WTC11 (cell line): ENCODE measurements around the gene BPI. TPM values are rescaled to one million over a fixed set of nuclear protein-coding genes. Genes with fewer than 3 reads are reported as not detected.

Experiments used
- ATAC-seq: fragments of 200-7000 bp; cut with Tn5 transposase; 2 replicates; pipeline ENCODE4 v1.10.0; 2021; ENCODE audit warnings: mild to moderate bottlenecking, moderate library complexity
- CTCF ChIA-PET: fragments of 300-600 bp; sonication (Branson Sonifier 250); formaldehyde crosslinking; loops from one replicate; lab custom pipeline; 2021; ENCODE audit warnings: antibody characterized with exemption; lab: Charles Lee
- POLR2A ChIA-PET: fragments of 350-600 bp; sonication (Branson Sonifier 250); formaldehyde crosslinking; loops from one replicate; lab custom pipeline; 2021; ENCODE audit warnings: antibody characterized with exemption; lab: Charles Lee
- DNase-seq: peaks from one replicate; pipeline ENCODE4 v3.0.0; 2021; ENCODE audit warnings: low spot score
- H3K27ac Mint-ChIP-seq: 2 replicates; pipeline ENCODE4 v1.8.0; 2021; ENCODE audit warnings: mixed read lengths
- H3K27me3 Mint-ChIP-seq: 2 replicates; pipeline ENCODE4 v1.8.0; 2021; ENCODE audit warnings: low read depth, mild to moderate bottlenecking, moderate library complexity, mixed read lengths
- H3K36me3 Mint-ChIP-seq: 2 replicates; pipeline ENCODE4 v1.8.0; 2021; ENCODE audit warnings: mixed read lengths
- H3K4me1 Mint-ChIP-seq: 2 replicates; pipeline ENCODE4 v1.8.0; 2022; ENCODE audit warnings: mixed read lengths
- H3K4me3 Mint-ChIP-seq: 2 replicates; pipeline ENCODE4 v1.8.0; 2021; ENCODE audit warnings: mild to moderate bottlenecking, moderate library complexity, mixed read lengths
- H3K9me3 Mint-ChIP-seq: 2 replicates; pipeline ENCODE4 v1.8.0; 2021; ENCODE audit warnings: mixed read lengths
- ARID4B ChIP-seq: sonication (generic); formaldehyde crosslinking; IDR thresholded peaks from 2 replicates; pipeline ENCODE4 v1.8.0; 2023; ENCODE audit warnings: missing genetic modification reagents, mild to moderate bottlenecking, borderline replicate concordance
- ATF6 ChIP-seq: sonication (generic); formaldehyde crosslinking; IDR thresholded peaks from 2 replicates; pipeline ENCODE4 v1.8.1; 2023; ENCODE audit warnings: mild to moderate bottlenecking, missing genetic modification reagents
- CBFB ChIP-seq: sonication (generic); formaldehyde crosslinking; IDR thresholded peaks from 2 replicates; pipeline ENCODE4 v1.8.1; 2022; ENCODE audit warnings: mild to moderate bottlenecking, low read depth, missing genetic modification reagents
- E2F5 ChIP-seq: sonication (generic); formaldehyde crosslinking; IDR thresholded peaks from 2 replicates; pipeline ENCODE4 v1.8.1; 2022; ENCODE audit warnings: mild to moderate bottlenecking, moderate library complexity, missing genetic modification reagents
- ELF4 ChIP-seq: sonication (generic); formaldehyde crosslinking; IDR thresholded peaks from 2 replicates; pipeline ENCODE4 v1.8.1; 2022; ENCODE audit warnings: low read depth, mild to moderate bottlenecking, moderate library complexity, missing genetic modification reagents
- GABPB1 ChIP-seq: sonication (generic); formaldehyde crosslinking; IDR thresholded peaks from 2 replicates; pipeline ENCODE4 v1.8.1; 2023; ENCODE audit warnings: mild to moderate bottlenecking, missing genetic modification reagents
- MAX ChIP-seq: sonication (generic); formaldehyde crosslinking; IDR thresholded peaks from 2 replicates; pipeline ENCODE4 v1.8.0; 2022; ENCODE audit warnings: mild to moderate bottlenecking, missing genetic modification reagents
- PREB ChIP-seq: sonication (generic); formaldehyde crosslinking; IDR thresholded peaks from 2 replicates; pipeline ENCODE4 v1.8.1; 2022; ENCODE audit warnings: mild to moderate bottlenecking, missing genetic modification reagents, moderate library complexity, borderline replicate concordance
- RORB ChIP-seq: fragments of 250-450 bp; sonication (Bioruptor Pico); IDR thresholded peaks from 2 replicates; pipeline ENCODE4 v1.9.0; 2021; ENCODE audit warnings: mild to moderate bottlenecking
- TEAD1 ChIP-seq: sonication (generic); formaldehyde crosslinking; IDR thresholded peaks from 2 replicates; pipeline ENCODE4 v1.8.0; 2022; ENCODE audit warnings: mild to moderate bottlenecking, missing genetic modification reagents
- ZNF232 ChIP-seq: sonication (generic); formaldehyde crosslinking; IDR thresholded peaks from 2 replicates; pipeline ENCODE4 v1.8.0; 2022; ENCODE audit warnings: mild to moderate bottlenecking, missing genetic modification reagents
- ZNF317 ChIP-seq: sonication (generic); formaldehyde crosslinking; IDR thresholded peaks from 2 replicates; pipeline ENCODE4 v1.8.1; 2023; ENCODE audit warnings: low read depth, mild to moderate bottlenecking, moderate library complexity, missing genetic modification reagents, borderline replicate concordance
- ZNF396 ChIP-seq: fragments of 250-450 bp; sonication (Bioruptor Pico); IDR thresholded peaks from 2 replicates; pipeline ENCODE4 v1.8.0; 2021; ENCODE audit warnings: mild to moderate bottlenecking, moderate library complexity, borderline replicate concordance
- total RNA-seq: library from RNA; stranded (reverse); gene quantifications from 3 replicates; pipeline ENCODE4 v1.2.3, GENCODE V29; 2021
- TF ChIP-seq, protein P1 (sequence below): fragments of 250-450 bp; sonication (Bioruptor Pico); conservative IDR thresholded peaks from 2 replicates; pipeline ENCODE4 v1.9.0; 2021; ENCODE audit warnings: mild to moderate bottlenecking
- TF ChIP-seq, protein P2 (sequence below): sonication (generic); formaldehyde crosslinking; IDR thresholded peaks from 2 replicates; pipeline ENCODE4 v1.8.1; 2022; ENCODE audit warnings: low read depth, missing genetic modification reagents, borderline replicate concordance
- TF ChIP-seq, protein P3 (sequence below): sonication (generic); formaldehyde crosslinking; IDR thresholded peaks from 2 replicates; pipeline ENCODE4 v1.8.0; 2022; ENCODE audit warnings: mild to moderate bottlenecking, missing genetic modification reagents
- TF ChIP-seq, protein P4 (sequence below): sonication (generic); formaldehyde crosslinking; IDR thresholded peaks from 2 replicates; pipeline ENCODE4 v1.8.0; 2022; ENCODE audit warnings: mild to moderate bottlenecking, missing genetic modification reagents

The BPI gene
- total RNA-seq, 1 experiment from 2014 or later, result not detected

GRCh38 chr20:38267901-38268514, 35.9 kb upstream of the BPI start (continued):
- TF ChIP-seq ZNF317 (CRISPR knock-in tag), result no peak
- TF ChIP-seq, protein P1, sequence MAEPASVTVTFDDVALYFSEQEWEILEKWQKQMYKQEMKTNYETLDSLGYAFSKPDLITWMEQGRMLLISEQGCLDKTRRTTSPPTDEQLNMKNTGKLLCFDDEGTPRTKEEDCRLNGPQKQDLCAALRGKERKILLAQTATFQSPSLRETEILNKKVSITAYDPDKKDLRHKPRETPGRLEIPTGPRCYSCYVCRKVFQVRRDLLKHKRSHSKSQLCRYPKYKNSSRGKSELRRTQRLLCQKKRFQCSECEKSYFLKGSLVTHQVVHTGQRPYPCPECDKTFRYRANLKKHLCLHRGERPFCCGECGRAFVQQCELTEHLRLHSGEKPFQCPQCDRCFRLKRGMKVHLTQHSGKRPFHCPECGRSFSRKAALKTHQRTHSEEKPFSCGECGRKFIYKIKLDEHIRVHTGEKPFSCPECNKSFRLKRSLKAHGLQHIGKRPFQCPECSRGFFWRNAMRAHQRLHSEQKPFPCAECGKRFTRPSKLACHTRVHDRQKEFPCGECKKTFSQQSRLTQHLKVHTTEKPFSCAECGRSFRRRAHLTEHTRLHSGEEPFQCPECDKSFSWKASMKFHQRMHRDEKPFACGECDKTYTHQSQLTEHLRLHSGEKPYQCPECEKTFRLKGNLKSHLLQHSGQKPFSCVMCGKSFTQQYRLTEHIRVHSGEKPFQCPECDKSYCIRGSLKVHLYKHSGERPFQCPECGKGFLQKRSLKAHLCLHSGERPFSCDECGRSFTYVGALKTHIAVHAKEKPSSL (CRISPR knock-in tag), result no peak

DNA sequence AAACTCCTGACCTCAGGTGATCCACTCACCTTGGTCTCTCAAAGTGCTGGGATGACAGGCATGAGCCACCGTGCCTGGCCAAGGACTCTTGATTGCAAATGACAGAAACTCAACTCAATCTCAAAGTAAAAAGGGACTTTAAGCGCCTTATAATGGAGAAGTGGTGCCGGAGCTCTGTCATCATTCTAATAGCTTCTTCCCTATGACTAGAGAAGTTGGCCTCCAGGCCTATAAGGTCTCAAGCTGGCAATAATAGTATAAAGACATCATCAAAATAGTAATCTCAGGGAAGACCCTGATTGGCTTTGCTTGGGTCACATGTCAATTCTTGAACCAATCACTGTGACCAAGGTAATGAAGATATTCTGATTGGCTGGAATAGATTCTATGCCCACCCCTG, 34.9 kb upstream of the BPI start:
- POLR2A ChIA-PET, result no interaction called here
- ATAC-seq (no peak), DNase-seq (no peak)
- no peak overlapping the region for H3K27ac Mint-ChIP-seq
- CTCF ChIA-PET, result interaction anchor here (1.4 kb wide), 2 partner anchors 17 to 22 kb away, joined by 3 to 4 read pairs; no protein-coding TSS in a partner anchor
- no peaks in the 10 kb centered on the region for H3K4me1 Mint-ChIP-seq
- H3K9me3 Mint-ChIP-seq, result peaks cover 5% of the 10 kb centered on the region
- no peak overlapping the region for H3K4me3 Mint-ChIP-seq
- H3K27me3 Mint-ChIP-seq, result peaks cover 5% of the 10 kb centered on the region
- no peaks in the 10 kb centered on the region for H3K36me3 Mint-ChIP-seq
- no peak for TF ChIP-seq TEAD1 (CRISPR knock-in tag)
- no peak for TF ChIP-seq ELF4 (CRISPR knock-in tag)
- TF ChIP-seq ATF6 (CRISPR knock-in tag), result no peak
- no peak for TF ChIP-seq CBFB
- no peak for TF ChIP-seq RORB (CRISPR knock-in tag)
- TF ChIP-seq ZNF396 (CRISPR knock-in tag), result no peak
- no peak for TF ChIP-seq E2F5
- TF ChIP-seq, protein P2, sequence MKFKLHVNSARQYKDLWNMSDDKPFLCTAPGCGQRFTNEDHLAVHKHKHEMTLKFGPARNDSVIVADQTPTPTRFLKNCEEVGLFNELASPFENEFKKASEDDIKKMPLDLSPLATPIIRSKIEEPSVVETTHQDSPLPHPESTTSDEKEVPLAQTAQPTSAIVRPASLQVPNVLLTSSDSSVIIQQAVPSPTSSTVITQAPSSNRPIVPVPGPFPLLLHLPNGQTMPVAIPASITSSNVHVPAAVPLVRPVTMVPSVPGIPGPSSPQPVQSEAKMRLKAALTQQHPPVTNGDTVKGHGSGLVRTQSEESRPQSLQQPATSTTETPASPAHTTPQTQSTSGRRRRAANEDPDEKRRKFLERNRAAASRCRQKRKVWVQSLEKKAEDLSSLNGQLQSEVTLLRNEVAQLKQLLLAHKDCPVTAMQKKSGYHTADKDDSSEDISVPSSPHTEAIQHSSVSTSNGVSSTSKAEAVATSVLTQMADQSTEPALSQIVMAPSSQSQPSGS, result no peak
- no peak for TF ChIP-seq ARID4B (CRISPR knock-in tag)
- no peak for TF ChIP-seq GABPB1 (CRISPR knock-in tag)
- no peak for TF ChIP-seq PREB (CRISPR knock-in tag)
- TF ChIP-seq MAX (CRISPR knock-in tag), result no peak
- TF ChIP-seq, protein P3, sequence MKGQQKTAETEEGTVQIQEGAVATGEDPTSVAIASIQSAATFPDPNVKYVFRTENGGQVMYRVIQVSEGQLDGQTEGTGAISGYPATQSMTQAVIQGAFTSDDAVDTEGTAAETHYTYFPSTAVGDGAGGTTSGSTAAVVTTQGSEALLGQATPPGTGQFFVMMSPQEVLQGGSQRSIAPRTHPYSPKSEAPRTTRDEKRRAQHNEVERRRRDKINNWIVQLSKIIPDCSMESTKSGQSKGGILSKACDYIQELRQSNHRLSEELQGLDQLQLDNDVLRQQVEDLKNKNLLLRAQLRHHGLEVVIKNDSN, result no peak
- no peak for TF ChIP-seq ZNF232 (CRISPR knock-in tag)
- TF ChIP-seq, protein P4, sequence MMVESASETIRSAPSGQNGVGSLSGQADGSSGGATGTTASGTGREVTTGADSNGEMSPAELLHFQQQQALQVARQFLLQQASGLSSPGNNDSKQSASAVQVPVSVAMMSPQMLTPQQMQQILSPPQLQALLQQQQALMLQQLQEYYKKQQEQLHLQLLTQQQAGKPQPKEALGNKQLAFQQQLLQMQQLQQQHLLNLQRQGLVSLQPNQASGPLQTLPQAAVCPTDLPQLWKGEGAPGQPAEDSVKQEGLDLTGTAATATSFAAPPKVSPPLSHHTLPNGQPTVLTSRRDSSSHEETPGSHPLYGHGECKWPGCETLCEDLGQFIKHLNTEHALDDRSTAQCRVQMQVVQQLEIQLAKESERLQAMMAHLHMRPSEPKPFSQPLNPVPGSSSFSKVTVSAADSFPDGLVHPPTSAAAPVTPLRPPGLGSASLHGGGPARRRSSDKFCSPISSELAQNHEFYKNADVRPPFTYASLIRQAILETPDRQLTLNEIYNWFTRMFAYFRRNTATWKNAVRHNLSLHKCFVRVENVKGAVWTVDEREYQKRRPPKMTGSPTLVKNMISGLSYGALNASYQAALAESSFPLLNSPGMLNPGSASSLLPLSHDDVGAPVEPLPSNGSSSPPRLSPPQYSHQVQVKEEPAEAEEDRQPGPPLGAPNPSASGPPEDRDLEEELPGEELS, result no peak
